Measurements from ENCODE around the gene PDCD10. TPM values are rescaled to one million over a fixed set of nuclear protein-coding genes. Genes with fewer than 3 reads are reported as not detected.
A peak's percentile ranks its signal among the peaks of the same experiment; 100 is the strongest.

PDCD10 gene
- total RNA-seq, 1 donor from 2014 or later = 117 TPM

DNA sequence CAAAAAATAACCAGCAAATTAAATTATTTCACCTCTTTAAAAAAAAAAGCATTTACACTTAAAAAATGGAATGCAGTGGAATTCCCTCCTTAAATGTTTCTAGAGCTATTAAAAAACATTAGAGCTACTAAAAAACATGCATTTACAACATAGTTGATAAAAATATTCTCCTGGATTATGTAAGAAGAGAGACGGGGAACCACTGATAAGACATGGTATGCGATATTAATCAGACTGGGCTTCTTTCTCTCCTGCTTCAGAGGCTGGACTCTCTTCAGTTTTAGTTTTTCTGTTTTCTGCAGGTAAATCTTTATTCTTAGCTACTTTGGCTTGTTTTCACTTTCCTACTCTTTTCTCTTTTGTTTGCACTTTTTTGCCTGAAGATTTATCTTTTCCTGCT lies 40.6 kb downstream of the PDCD10 start:
- Mint-ChIP-seq H3K4me3 (no peak overlapping the region), H3K4me1 (no peaks in the 10 kb centered on the region), H3K27me3 (ENCODE audit: insufficient read depth, low read depth) (no peaks in the 10 kb centered on the region), H3K9me3 (no peaks in the 10 kb centered on the region), H3K36me3 (peaks cover 12% of the 10 kb centered on the region), H3K27ac (no peak overlapping the region)
- H3K4me2 ChIP-seq = no peak overlapping the region
- no peaks in the 10 kb centered on the region for H3F3A ChIP-seq (ENCODE audit: low read depth)
- no peak overlapping the region for H2AFZ ChIP-seq (replicated peaks)
- DNase-seq (ENCODE audit: low spot score) = no peak
- TF ChIP-seq, protein P1, sequence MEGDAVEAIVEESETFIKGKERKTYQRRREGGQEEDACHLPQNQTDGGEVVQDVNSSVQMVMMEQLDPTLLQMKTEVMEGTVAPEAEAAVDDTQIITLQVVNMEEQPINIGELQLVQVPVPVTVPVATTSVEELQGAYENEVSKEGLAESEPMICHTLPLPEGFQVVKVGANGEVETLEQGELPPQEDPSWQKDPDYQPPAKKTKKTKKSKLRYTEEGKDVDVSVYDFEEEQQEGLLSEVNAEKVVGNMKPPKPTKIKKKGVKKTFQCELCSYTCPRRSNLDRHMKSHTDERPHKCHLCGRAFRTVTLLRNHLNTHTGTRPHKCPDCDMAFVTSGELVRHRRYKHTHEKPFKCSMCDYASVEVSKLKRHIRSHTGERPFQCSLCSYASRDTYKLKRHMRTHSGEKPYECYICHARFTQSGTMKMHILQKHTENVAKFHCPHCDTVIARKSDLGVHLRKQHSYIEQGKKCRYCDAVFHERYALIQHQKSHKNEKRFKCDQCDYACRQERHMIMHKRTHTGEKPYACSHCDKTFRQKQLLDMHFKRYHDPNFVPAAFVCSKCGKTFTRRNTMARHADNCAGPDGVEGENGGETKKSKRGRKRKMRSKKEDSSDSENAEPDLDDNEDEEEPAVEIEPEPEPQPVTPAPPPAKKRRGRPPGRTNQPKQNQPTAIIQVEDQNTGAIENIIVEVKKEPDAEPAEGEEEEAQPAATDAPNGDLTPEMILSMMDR (IDR thresholded peaks at IDR 0.05) = no peak
- TF ChIP-seq EZH2phosphoT487 (IDR thresholded peaks at IDR 0.05) (no peak), EZH2 (IDR thresholded peaks at IDR 0.05) (no peak)
- H3K79me2 ChIP-seq (ENCODE audit: low read depth) = no peaks in the 10 kb centered on the region
- H3K36me3 ChIP-seq = peaks cover 7% of the 10 kb centered on the region
- H3K4me3 ChIP-seq = no peak overlapping the region
- H3K4me1 ChIP-seq = no peaks in the 10 kb centered on the region
- H3K9ac ChIP-seq = no peak overlapping the region
- no peaks in the 10 kb centered on the region for H3K9me3 ChIP-seq (ENCODE audit: low read depth)
- no peak overlapping the region for H3K27ac ChIP-seq
- peaks cover 4% of the 10 kb centered on the region for H4K20me1 ChIP-seq (ENCODE audit: low read depth)
- no peaks in the 10 kb centered on the region for H3K27me3 ChIP-seq

DNA sequence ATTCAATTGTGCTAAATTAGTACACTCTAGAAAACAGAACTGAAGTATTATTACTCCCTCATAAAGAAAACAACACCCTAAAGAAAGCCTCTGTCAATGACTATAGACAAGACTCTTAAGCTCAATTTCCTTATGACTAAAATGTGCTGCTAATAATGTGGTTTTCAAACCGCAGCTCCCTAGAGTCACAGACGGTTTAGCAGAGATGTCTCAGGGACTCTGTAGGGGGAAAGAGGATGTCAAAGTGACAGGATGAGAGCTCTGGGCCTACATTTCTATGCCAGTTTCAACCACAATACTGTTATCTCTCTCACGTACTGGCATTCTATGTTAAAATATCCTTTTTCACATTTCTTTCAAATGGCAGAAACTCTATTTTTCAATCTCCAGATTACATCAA lies 43.3 kb downstream of the PDCD10 start:
- Mint-ChIP-seq H3K4me3 (no peak overlapping the region), H3K9me3 (no peaks in the 10 kb centered on the region), H3K27me3 (ENCODE audit: insufficient read depth, low read depth) (no peaks in the 10 kb centered on the region), H3K36me3 (peaks cover 10% of the 10 kb centered on the region), H3K4me1 (no peaks in the 10 kb centered on the region), H3K27ac (no peak overlapping the region)
- no peak overlapping the region for H3K4me3 ChIP-seq
- no peak overlapping the region for H3K4me2 ChIP-seq
- no peaks in the 10 kb centered on the region for H3K9me3 ChIP-seq (ENCODE audit: low read depth)
- H3K4me1 ChIP-seq = no peaks in the 10 kb centered on the region
- H3F3A ChIP-seq (ENCODE audit: low read depth) = no peaks in the 10 kb centered on the region
- peaks cover 7% of the 10 kb centered on the region for H3K36me3 ChIP-seq
- no peaks in the 10 kb centered on the region for H3K27me3 ChIP-seq
- no peak overlapping the region for H3K27ac ChIP-seq
- H3K9ac ChIP-seq = no peak overlapping the region
- H4K20me1 ChIP-seq (ENCODE audit: low read depth) = no peaks in the 10 kb centered on the region
- no peaks in the 10 kb centered on the region for H3K79me2 ChIP-seq (ENCODE audit: low read depth)
- TF ChIP-seq EZH2phosphoT487 (IDR thresholded peaks at IDR 0.05) (no peak), EZH2 (IDR thresholded peaks at IDR 0.05) (no peak)
- TF ChIP-seq, protein P1 (IDR thresholded peaks at IDR 0.05) = no peak
- no peak overlapping the region for H2AFZ ChIP-seq (replicated peaks)
- DNase-seq (ENCODE audit: low spot score) = no peak

DNA sequence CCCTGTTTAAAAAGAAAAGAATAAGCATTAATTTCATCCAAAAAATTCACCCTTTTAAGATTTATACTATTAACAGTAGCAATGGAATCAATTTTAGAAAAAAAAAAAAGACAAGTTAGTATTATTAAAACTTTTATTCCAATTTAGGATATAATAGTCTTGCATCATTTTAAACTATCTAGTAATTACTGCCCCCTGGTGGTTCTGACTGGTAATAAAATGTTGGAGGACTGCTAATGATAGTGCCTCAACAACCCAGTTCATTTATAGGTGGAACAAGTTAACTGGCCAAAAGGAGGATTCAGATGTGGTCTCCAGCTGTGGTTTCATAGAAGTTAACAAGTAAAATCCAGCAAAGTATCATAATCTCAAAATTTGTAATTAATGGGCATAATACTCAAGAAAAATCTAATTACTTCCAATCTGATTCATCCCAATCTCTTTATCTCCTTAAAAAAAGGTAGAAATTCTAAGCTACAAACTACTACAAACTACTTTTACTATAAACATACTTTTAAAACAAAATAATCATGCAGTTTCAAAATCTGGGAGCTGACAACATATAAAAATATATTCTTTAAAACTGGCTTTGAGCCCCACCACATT lies 50.2 kb downstream of the PDCD10 start:
- Mint-ChIP-seq H3K4me3 (no peak overlapping the region), H3K27ac (no peak overlapping the region), H3K27me3 (ENCODE audit: insufficient read depth, low read depth) (no peaks in the 10 kb centered on the region), H3K9me3 (no peaks in the 10 kb centered on the region), H3K36me3 (peaks cover 8% of the 10 kb centered on the region), H3K4me1 (no peaks in the 10 kb centered on the region)
- no peaks in the 10 kb centered on the region for H3K27me3 ChIP-seq
- H3F3A ChIP-seq (ENCODE audit: low read depth) = peaks cover 2% of the 10 kb centered on the region
- TF ChIP-seq, protein P1 (IDR thresholded peaks at IDR 0.05) = peak; percentile 87
- no peak for TF ChIP-seq EZH2phosphoT487 (IDR thresholded peaks at IDR 0.05)
- no peak for TF ChIP-seq EZH2 (IDR thresholded peaks at IDR 0.05)
- no peak overlapping the region for H2AFZ ChIP-seq (replicated peaks)
- H3K27ac ChIP-seq = no peak overlapping the region
- no peaks in the 10 kb centered on the region for H3K9me3 ChIP-seq (ENCODE audit: low read depth)
- no peak overlapping the region for H3K4me2 ChIP-seq
- peak; percentile 78 for DNase-seq (ENCODE audit: low spot score)
- no peak overlapping the region for H3K4me3 ChIP-seq
- H3K79me2 ChIP-seq (ENCODE audit: low read depth) = no peaks in the 10 kb centered on the region
- H3K4me1 ChIP-seq = no peaks in the 10 kb centered on the region
- H4K20me1 ChIP-seq (ENCODE audit: low read depth) = no peaks in the 10 kb centered on the region
- H3K36me3 ChIP-seq = no peaks in the 10 kb centered on the region
- H3K9ac ChIP-seq = no peak overlapping the region

Measured in neural progenitor cell (in vitro differentiated cells).